ENCODE results near the gene SPIRE1.
"Not testable (repeated sequence)": the region's sequence is repeated elsewhere in the genome, so short reads cannot be mapped to it uniquely, and the experiment has no call there.

SPIRE1 gene

GRCh38 chr18:12567849-12568248 is 90.1 kb downstream of the SPIRE1 start:
- Histone ChIP-seq H3K4ac (ENCODE audit: low read length) (no peak overlapping the region), H3K23ac (ENCODE audit: low read depth, low read length, poor library complexity) (no peak overlapping the region), H3K36me3 (replicated peaks in 1 of 2; ENCODE audit: control insufficient read depth in 2 of 2, insufficient read depth in 2 of 2, low read length in 2 of 2) (no peaks in the 10 kb centered on the region), H3K9ac (ENCODE audit: low read depth, low read length, poor library complexity) (no peak overlapping the region), H3K27ac (replicated peaks; ENCODE audit: low read length) (no peak overlapping the region), H4K91ac (ENCODE audit: low read depth, low read length, poor library complexity) (no peak overlapping the region), H2BK15ac (ENCODE audit: low read length) (no peak overlapping the region), H3K27me3 (ENCODE audit: control insufficient read depth in 3 of 3, insufficient read depth in 3 of 3, low read depth in 1 of 3, low read length in 3 of 3) (no peaks in the 10 kb centered on the region), H2BK12ac (ENCODE audit: low read length) (no peak overlapping the region), H3K9me3 (replicated peaks in 1 of 2; ENCODE audit: control insufficient read depth in 2 of 2, insufficient read depth in 1 of 2, low read depth in 1 of 2, low read length in 2 of 2) (peaks cover 3 to 9% of the 10 kb centered on the region in 2 donors), H3K18ac (ENCODE audit: low read length) (no peak overlapping the region), H3K14ac (ENCODE audit: low read length) (no peak overlapping the region), H4K8ac (ENCODE audit: low read depth, low read length) (no peak overlapping the region), H2BK120ac (ENCODE audit: low read depth, low read length) (no peak overlapping the region), H2BK5ac (ENCODE audit: low read length) (no peak overlapping the region), H2AFZ (ENCODE audit: low read length) (no peak overlapping the region), H2AK5ac (ENCODE audit: low read depth, low read length) (no peak overlapping the region), H3K4me3 (ENCODE audit: low read length in 2 of 2) (no peak overlapping the region), H3K4me1 (ENCODE audit: control insufficient read depth in 2 of 2, insufficient read depth in 1 of 2, low read depth in 1 of 2, low read length in 2 of 2) (no peaks in the 10 kb centered on the region), H3K4me2 (ENCODE audit: insufficient read depth, low read length, poor library complexity, severe bottlenecking) (no peak overlapping the region), H3K79me1 (ENCODE audit: low read depth, low read length) (no peaks in the 10 kb centered on the region)
- DNase-seq (ENCODE audit: low spot score), result no peak
- WGBS, 2 donors (ENCODE audit: extremely low coverage in 2 of 2, insufficient read length in 2 of 2, insufficient replicate concordance in 1 of 2), result no CpG with 5 or more reads among the region's 4 CpGs

- H3K4ac ChIP-seq (ENCODE audit: low read length), result no peak overlapping the region
- no peak overlapping the region for H3K18ac ChIP-seq (ENCODE audit: low read length)
- H3K9ac ChIP-seq (ENCODE audit: low read depth, low read length, poor library complexity), result no peak overlapping the region
- no peaks in the 10 kb centered on the region for H3K4me1 ChIP-seq (ENCODE audit: control insufficient read depth in 2 of 2, insufficient read depth in 1 of 2, low read depth in 1 of 2, low read length in 2 of 2)
- no peak overlapping the region for H2BK120ac ChIP-seq (ENCODE audit: low read depth, low read length)
- no peak overlapping the region for H2AK5ac ChIP-seq (ENCODE audit: low read depth, low read length)
- no CpG with 5 or more reads among the region's 1 CpG for WGBS, 2 donors (ENCODE audit: extremely low coverage in 2 of 2, insufficient read length in 2 of 2, insufficient replicate concordance in 1 of 2)
- no peak overlapping the region for H2BK5ac ChIP-seq (ENCODE audit: low read length)
- H2BK15ac ChIP-seq (ENCODE audit: low read length), result no peak overlapping the region
- H4K91ac ChIP-seq (ENCODE audit: low read depth, low read length, poor library complexity), result no peak overlapping the region
- H3K36me3 ChIP-seq (replicated peaks in 1 of 2; ENCODE audit: control insufficient read depth in 2 of 2, insufficient read depth in 2 of 2, low read length in 2 of 2), result no peaks in the 10 kb centered on the region
- no peak for DNase-seq (ENCODE audit: low spot score)
- H3K27me3 ChIP-seq (ENCODE audit: control insufficient read depth in 3 of 3, insufficient read depth in 3 of 3, low read depth in 1 of 3, low read length in 3 of 3), result no peaks in the 10 kb centered on the region
- H3K27ac ChIP-seq (replicated peaks; ENCODE audit: low read length), result no peak overlapping the region
- H3K23ac ChIP-seq (ENCODE audit: low read depth, low read length, poor library complexity), result no peak overlapping the region
- no peak overlapping the region for H3K14ac ChIP-seq (ENCODE audit: low read length)
- no peak overlapping the region for H3K4me2 ChIP-seq (ENCODE audit: insufficient read depth, low read length, poor library complexity, severe bottlenecking)
- no peak overlapping the region for H3K4me3 ChIP-seq (ENCODE audit: low read length in 2 of 2)
- peaks cover 3 to 16% of the 10 kb centered on the region in 2 donors for H3K9me3 ChIP-seq (replicated peaks in 1 of 2; ENCODE audit: control insufficient read depth in 2 of 2, insufficient read depth in 1 of 2, low read depth in 1 of 2, low read length in 2 of 2)
- no peak overlapping the region for H2AFZ ChIP-seq (ENCODE audit: low read length)
- no peak overlapping the region for H4K8ac ChIP-seq (ENCODE audit: low read depth, low read length)
- no peak overlapping the region for H2BK12ac ChIP-seq (ENCODE audit: low read length)
- no peaks in the 10 kb centered on the region for H3K79me1 ChIP-seq (ENCODE audit: low read depth, low read length)
Observed at GRCh38 chr18:12564861-12565260, 93.0 kb downstream of the SPIRE1 start.

GRCh38 chr18:12564378-12564777 is 93.5 kb downstream of the SPIRE1 start:
- no peaks in the 10 kb centered on the region for H3K36me3 ChIP-seq (replicated peaks in 1 of 2; ENCODE audit: control insufficient read depth in 2 of 2, insufficient read depth in 2 of 2, low read length in 2 of 2)
- no peak overlapping the region for H2BK15ac ChIP-seq (ENCODE audit: low read length)
- no peak overlapping the region for H3K23ac ChIP-seq (ENCODE audit: low read depth, low read length, poor library complexity)
- no CpG with 5 or more reads among the region's 2 CpGs for WGBS, 2 donors (ENCODE audit: extremely low coverage in 2 of 2, insufficient read length in 2 of 2, insufficient replicate concordance in 1 of 2)
- no peak overlapping the region for H3K4me3 ChIP-seq (ENCODE audit: low read length in 2 of 2)
- H3K27me3 ChIP-seq (ENCODE audit: control insufficient read depth in 3 of 3, insufficient read depth in 3 of 3, low read depth in 1 of 3, low read length in 3 of 3), result no peaks in the 10 kb centered on the region
- no peak overlapping the region for H3K9ac ChIP-seq (ENCODE audit: low read depth, low read length, poor library complexity)
- no peak overlapping the region for H2BK5ac ChIP-seq (ENCODE audit: low read length)
- no peak overlapping the region for H2BK120ac ChIP-seq (ENCODE audit: low read depth, low read length)
- H4K91ac ChIP-seq (ENCODE audit: low read depth, low read length, poor library complexity), result no peak overlapping the region
- peaks cover 1% of the 10 kb centered on the region for H3K79me1 ChIP-seq (ENCODE audit: low read depth, low read length)
- H2AFZ ChIP-seq (ENCODE audit: low read length), result no peak overlapping the region
- no peak overlapping the region for H3K18ac ChIP-seq (ENCODE audit: low read length)
- no peak overlapping the region for H2BK12ac ChIP-seq (ENCODE audit: low read length)
- DNase-seq (ENCODE audit: low spot score), result no peak
- no peak overlapping the region for H2AK5ac ChIP-seq (ENCODE audit: low read depth, low read length)
- H3K4me1 ChIP-seq (ENCODE audit: control insufficient read depth in 2 of 2, insufficient read depth in 1 of 2, low read depth in 1 of 2, low read length in 2 of 2), result no peaks in the 10 kb centered on the region
- H3K14ac ChIP-seq (ENCODE audit: low read length), result no peak overlapping the region
- H3K9me3 ChIP-seq (replicated peaks in 1 of 2; ENCODE audit: control insufficient read depth in 2 of 2, insufficient read depth in 1 of 2, low read depth in 1 of 2, low read length in 2 of 2), result peaks cover 3 to 21% of the 10 kb centered on the region in 2 donors
- no peak overlapping the region for H3K27ac ChIP-seq (replicated peaks; ENCODE audit: low read length)
- no peak overlapping the region for H4K8ac ChIP-seq (ENCODE audit: low read depth, low read length)
- H3K4me2 ChIP-seq (ENCODE audit: insufficient read depth, low read length, poor library complexity, severe bottlenecking), result no peak overlapping the region
- H3K4ac ChIP-seq (ENCODE audit: low read length), result no peak overlapping the region

- H3K4me1 ChIP-seq (ENCODE audit: control insufficient read depth in 2 of 2, insufficient read depth in 1 of 2, low read depth in 1 of 2, low read length in 2 of 2); H3K4me3 ChIP-seq (ENCODE audit: low read length in 2 of 2); H4K8ac ChIP-seq (ENCODE audit: low read depth, low read length); DNase-seq (ENCODE audit: low spot score); H2BK12ac ChIP-seq (ENCODE audit: low read length); H2AFZ ChIP-seq (ENCODE audit: low read length); H3K23ac ChIP-seq (ENCODE audit: low read depth, low read length, poor library complexity); H3K14ac ChIP-seq (ENCODE audit: low read length); H3K27ac ChIP-seq (replicated peaks; ENCODE audit: low read length); H2BK15ac ChIP-seq (ENCODE audit: low read length); H3K79me1 ChIP-seq (ENCODE audit: low read depth, low read length); H2BK120ac ChIP-seq (ENCODE audit: low read depth, low read length); H3K4ac ChIP-seq (ENCODE audit: low read length); H3K18ac ChIP-seq (ENCODE audit: low read length); H2BK5ac ChIP-seq (ENCODE audit: low read length); H3K4me2 ChIP-seq (ENCODE audit: insufficient read depth, low read length, poor library complexity, severe bottlenecking); H3K9ac ChIP-seq (ENCODE audit: low read depth, low read length, poor library complexity); H3K27me3 ChIP-seq (ENCODE audit: control insufficient read depth in 3 of 3, insufficient read depth in 3 of 3, low read depth in 1 of 3, low read length in 3 of 3); H2AK5ac ChIP-seq (ENCODE audit: low read depth, low read length); H3K36me3 ChIP-seq (replicated peaks in 1 of 2; ENCODE audit: control insufficient read depth in 2 of 2, insufficient read depth in 2 of 2, low read length in 2 of 2); H4K91ac ChIP-seq (ENCODE audit: low read depth, low read length, poor library complexity): not testable (repeated sequence)
- peaks cover 5 to 39% of the 10 kb centered on the region in 2 donors for H3K9me3 ChIP-seq (replicated peaks in 1 of 2; ENCODE audit: control insufficient read depth in 2 of 2, insufficient read depth in 1 of 2, low read depth in 1 of 2, low read length in 2 of 2)
- WGBS, 2 donors (ENCODE audit: extremely low coverage in 2 of 2, insufficient read length in 2 of 2, insufficient replicate concordance in 1 of 2), result no CpG with 5 or more reads among the region's 6 CpGs
Observed at GRCh38 chr18:12560600-12560999, 97.3 kb downstream of the SPIRE1 start.

All from neuronal stem cell (in vitro differentiated cells).